Renal cortical epithelial cell (primary cell): Measurements from ENCODE around the gene B3GNT4. TPM values are rescaled to one million over a fixed set of nuclear protein-coding genes. Genes with fewer than 3 reads are reported as not detected.
"Not testable (repeated sequence)": the region's sequence is repeated elsewhere in the genome, so short reads cannot be mapped to it uniquely, and the experiment has no call there.

Experiments used
- DNase-seq: peaks from one replicate; pipeline ENCODE4 v3.0.0-alpha.2; 2011; ENCODE audit warnings: low read depth
- total RNA-seq: library from RNA; depleted of rRNA; stranded (reverse); fragments of >200 nt; gene quantifications from 2 replicates; pipeline ENCODE4 v1.2.3, GENCODE V29; 2014

Gene B3GNT4
- total RNA-seq, 1 donor from 2014 or later: 18.9 TPM

DNA sequence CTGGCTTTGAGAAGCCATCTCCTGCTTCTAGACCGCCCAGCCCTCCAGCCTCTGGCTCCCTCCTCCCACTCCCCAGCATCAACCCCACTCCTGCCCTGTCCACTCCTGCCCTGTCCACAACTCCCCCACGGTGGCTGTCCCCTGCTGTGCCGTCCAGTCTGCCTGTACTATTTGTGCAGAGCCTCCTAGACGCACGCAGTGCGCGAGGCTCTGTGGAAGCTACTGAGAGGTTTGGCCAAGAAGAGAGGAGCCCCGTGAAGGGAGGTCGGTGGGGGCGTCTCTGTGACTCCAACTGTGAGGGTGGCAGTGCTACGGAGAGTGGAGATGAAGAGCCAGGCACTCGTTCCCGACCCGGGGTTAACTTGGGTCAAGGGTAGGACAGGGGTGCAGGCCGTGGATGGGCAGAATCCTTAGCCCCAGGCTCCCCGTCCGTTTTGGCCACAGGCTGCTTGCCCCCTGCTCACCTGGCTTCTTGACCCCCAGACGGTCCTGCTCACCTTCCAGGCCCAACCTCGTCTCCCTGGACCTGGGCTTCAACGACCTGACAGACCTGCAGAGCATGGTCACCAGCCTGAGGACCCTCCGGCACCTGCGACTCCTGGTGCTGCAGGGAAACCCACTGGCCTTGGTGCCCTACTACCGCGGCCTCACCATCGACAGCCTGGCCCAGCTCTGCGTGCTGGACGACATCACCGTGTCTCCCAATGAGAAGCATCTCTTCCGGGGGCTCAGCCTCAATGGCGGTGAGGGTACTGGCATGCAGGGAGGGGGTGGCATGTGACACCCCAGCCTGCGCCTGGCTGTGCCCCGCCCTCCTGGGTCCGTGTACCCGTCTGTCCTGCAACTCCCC lies 13.7 kb upstream of the B3GNT4 start:
- DNase-seq: no peak

DNA sequence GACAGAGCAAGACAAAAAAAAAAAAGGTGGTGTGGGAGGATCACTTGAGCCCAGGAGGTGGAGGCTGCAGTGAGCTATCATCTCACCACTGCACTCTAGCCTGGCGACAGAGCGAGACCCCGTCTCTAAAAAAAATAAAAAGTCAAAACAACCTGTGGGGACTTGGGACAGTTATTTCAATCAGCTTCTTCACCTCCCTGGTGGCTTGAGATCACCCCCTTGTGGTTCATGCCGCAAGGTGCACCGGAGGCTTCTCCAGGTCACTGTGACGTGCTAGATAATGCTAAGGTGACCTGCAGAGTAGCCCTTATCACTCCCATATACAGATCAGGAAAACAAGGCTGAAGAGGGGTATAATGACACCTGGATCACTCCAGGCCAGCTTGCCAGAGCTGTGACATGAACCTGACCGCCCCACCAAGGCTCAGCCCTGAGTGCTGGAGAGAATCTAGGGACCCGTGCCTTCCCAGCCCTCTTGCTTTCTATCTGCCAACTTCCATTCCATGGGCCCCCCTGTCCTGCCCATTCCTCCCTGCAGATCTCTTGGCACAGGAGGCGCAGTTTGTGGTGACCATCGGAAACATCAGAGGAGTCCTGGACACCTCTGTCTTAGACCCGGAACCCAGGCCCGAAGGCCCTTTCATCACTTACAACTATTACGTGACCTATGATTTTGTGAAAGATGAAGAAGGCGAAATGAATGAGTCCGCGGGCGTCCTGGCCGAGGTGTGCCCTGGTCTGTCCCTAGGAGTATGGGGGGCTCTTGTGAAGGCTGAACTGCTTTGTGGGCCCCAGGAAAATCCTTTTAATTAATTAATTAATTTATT lies 12.5 kb upstream of the B3GNT4 start:
- DNase-seq: peak; percentile 57

DNA sequence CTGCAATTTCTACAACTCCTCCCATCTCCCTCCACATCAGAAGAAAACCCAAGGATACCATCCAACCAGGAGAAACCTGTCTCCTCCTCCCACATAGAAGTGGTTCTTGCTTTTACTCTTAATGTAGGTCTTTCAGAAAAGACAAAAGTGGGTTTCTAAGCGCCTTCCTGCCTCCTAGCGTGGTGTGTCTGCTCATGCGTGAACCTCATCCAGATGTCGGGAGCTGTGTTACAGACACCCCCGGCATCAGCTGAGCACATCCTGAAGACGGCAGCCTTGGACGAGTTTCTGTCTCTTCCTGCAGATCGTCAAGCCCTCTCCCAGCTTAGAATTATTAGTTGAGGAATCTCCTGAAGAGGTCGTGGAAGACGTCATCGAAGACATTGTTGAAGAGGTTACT lies 11.1 kb upstream of the B3GNT4 start:
- no peak for DNase-seq

DNA sequence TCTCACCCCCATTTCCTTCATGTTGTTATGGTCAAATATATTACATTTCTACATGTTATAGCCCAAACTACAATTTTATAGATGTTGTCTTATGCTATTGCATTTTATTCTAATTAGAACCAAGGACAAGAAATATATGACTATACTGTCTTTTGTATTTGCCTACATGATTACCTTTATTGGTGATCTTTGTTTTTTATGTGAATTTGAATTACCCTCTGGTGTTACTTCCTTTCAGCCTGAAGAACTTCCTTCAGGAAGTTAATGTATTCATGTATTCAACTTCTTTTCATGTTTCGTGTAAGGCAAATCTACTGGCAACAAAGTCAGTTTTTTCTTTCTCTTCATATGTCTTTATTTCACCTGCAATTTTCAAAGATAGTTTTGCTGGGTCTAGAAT lies 8.7 kb upstream of the B3GNT4 start:
- no peak for DNase-seq

DNA sequence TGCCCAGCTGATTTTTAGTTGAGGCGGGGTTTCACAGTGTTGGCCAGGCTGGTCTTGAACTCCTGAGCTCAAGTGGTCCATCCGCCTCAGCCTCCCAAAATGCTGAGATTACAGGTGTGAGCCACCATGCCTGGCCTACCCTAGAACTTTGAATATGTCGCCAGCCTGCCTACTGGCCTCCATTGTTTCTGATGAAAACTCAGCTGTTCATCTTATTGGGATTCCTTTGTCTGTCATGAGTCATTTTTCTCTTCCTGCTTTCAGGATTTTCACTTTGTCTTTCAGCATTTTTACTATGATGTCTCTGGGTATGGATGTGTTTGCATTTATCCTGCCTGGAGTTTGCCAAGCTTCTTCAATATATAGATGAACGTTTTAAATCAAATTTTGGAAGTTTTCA lies 8.1 kb upstream of the B3GNT4 start:
- DNase-seq: no peak

DNA sequence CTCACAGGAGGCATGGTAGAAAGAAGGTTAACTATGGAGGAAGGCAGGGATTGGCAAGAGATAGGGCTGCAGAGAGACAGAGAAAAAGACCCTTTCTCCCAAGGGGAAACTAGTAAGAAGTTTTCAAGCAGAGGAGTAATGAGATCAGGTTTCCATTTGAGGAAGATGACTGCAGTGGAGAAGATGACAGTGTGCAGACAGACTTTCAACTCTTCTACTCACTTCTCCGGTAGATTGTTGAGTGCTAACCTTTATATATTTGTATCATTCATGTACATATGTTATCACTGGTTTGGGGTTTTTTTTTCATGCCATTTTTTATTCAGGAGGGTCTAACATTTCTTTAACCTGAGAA lies 5.9 kb upstream of the B3GNT4 start:
- no peak for DNase-seq

DNA sequence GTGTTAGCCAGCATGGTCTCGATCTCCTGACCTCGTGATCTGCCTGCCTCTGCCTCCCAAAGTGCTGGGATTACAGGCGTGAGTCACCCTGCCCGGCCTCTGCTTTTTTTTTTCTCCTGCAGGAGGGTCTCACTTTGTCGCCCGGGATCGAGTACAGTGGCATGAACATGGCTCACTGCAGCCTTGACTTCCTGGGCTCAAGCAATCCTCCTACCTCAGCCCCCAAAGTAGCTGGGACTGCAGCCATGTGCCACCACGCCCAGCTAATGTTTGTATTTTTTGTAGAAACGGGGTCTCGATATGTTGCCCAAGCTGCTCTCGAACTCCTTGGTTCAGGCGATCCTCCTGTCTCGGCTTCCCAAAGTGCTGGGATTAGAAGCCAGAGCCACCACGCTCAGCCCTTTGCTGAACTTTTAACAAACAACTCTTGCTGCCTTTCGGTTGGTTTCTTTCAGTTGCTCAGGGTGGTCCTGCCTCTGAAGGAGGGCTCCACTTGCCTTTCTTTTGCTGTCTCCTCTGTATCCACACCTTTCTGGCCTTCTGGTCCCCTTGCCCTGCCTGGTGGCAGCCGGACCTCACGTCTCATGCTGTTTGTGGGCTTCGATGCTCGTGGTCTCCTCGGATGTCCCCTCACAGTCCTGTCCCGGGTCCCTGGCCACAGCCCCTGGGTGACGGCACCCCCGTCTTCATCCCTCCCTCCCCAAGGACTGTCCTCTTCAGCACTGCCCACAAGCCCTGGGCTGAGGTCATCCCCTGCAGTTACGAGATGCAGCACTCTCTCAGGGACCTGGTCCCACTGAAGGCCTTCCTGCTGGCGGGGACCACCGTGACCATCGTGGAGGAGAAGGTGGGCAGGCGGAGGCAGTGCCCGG lies 3.8 kb upstream of the B3GNT4 start:
- no peak for DNase-seq

DNA sequence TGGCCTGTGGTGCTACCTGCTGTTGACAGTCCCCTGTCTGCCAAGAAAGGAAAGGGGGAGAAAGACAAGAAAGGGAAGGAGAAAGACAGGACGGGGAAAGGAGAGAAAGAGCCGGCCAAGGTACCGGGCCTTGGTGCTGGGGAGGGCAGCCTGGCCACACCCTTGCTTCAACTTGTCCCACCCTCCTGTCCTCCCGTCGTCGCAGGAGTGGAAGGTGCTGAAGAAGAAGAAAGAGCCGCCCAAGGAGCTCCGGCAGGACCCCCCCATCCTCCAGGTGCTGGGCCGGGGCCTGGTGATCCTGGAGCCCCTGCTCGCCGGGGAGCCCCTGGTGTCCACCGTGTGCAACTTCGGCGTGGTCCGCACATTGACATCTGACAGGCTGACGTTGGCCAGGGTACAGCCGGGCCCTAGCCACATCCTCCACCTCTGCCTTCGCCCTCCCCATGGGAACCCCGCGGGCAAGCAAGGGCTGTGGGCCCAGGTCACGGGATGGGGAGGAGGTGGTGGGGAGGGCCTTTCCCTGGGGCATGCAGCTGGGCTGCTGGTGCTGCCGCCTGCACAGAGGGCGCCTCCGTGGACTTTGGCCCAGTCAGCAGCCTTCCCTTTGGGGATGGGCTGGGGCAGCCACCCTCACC lies 2.9 kb upstream of the B3GNT4 start:
- no peak for DNase-seq

DNA sequence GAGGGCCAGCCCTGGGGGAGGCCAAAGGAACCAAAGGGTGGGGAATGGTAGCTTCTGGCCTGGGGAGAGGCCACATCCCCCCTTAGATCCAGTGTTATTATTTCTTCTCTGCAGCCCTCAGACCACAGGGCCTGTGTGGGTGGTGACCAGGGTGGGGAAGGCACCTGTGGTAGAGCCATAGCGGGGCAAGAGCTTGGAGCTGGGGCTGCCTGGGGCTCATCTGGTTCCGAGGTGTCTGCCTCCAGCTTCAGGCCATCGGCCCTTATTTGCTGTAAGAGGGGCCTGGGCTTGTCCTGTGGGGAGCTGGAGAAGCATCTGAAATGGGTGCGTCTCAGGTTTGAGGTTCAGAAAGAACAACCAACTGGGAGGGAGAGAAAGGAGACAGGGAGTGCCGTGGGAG lies 2.1 kb upstream of the B3GNT4 start:
- no peak for DNase-seq

DNA sequence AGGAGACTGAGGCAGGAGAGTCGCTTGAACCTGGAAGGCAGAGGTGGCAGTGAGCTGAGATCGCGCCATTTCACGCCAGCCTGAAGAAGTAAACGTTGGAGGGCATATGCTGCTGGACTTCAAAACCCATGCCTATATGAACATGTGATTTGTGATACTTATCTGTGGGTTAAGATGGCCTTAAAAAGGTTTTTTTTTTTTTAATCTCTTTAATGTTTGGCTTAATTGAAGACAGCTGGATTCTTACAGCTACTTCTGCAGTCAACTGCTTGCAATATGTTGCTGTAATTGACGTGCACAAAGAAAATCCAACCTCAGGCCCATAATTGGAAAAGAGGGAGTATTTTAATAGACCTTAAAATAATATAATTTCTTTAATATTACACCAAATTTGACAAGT lies 1.5 kb upstream of the B3GNT4 start:
- DNase-seq: no peak

DNA sequence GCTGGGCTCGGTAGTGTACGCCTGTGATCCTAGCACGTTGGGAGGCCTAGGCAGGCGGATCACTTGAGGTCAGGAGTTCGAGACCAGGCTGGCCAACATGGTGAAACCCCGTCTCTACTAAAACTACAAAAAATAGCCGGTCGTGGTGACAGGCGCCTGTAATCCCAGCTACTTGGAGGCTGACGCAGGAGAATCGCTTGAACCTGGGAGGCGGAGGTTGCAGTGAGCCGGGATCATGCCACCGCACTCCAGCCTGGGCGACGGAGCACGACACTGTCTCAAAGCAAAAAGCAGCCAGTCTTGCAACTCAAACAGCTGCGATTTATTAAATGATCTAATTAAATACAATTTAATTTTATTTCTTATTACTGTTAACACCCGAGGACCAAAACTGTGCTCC lies 698 bp upstream of the B3GNT4 start:
- not testable (repeated sequence) for DNase-seq

DNA sequence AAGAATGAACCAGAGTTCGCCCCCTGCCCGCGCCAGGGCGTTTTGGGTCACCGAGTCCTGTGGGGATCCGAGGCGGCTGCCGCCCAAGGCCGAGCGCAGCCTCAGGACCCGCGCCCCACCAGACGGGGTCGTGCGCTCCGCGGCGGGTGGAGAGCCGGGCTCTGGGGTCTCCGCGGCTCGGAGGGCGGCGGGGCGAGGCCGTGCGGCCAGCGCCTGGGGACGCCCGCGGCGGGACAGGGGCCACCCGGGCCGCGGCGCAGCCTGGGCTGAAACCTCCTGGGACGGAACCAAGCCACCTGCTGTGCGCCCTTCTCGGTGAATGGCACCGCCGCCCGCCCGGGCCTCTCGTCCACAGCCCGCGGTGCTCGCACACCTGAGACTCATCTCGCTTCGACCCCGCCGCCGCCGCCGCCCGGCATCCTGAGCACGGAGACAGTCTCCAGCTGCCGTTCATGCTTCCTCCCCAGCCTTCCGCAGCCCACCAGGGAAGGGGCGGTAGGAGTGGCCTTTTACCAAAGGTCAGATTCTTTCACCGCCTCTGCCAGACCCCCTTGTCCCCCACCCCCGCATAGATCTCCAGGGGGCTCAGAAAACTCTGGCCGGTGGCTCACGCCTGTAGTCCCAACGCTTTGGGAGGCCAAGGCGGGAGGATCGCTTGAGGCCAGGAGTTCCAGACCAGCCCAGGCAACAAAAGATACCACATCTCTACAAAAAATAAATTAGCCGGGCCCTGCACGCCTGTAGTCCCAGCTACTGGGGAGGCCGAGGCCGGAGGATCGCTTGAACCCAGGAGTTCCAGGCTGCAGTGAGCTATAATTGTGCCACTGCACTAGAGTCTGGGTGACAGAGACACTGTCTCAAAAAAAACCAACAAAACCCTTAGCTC lies 901 bp downstream of the B3GNT4 start:
- no peak for DNase-seq

DNA sequence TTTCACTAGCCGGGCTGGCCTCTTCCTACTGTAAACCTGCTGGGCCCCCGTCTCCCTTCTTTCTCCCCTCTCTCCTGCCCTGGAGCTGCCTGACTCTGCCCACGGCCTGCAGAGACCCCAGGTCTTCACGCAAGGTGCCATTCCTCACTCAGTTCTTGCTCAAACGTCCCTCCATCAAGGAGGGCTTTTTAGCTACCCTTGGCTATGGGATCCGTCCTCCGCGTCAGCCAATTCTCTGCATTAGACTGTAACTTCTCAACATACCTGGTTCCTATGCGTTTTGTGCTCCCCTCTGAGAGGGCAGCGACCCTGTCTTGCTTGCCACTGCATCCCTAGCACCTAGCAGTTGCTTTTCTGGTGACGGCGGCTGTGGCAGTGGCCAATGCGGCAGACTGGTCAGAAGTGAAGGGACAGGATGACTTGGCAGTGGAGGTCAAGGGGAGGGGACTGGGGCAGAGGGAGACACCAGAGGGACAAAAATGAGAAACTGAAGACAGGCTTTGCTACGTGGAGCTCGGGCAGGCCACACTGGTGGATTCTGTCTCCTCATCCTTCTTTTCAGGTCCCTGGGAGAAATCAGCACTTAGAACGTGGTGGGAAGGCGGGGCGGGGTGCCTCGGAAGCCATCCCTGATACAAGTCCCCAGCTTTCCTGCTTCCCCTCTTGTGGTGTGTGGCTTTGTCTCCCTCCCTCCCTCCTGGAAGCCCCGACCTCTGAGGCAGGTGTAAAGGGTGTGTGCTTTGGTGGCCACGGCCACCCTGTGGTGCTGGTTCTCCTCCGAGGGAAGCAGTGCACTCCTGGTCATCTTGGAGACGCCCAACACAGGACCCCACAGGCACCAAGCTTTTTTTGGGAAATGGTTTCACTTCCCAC lies 1.8 kb downstream of the B3GNT4 start:
- DNase-seq: no peak

DNA sequence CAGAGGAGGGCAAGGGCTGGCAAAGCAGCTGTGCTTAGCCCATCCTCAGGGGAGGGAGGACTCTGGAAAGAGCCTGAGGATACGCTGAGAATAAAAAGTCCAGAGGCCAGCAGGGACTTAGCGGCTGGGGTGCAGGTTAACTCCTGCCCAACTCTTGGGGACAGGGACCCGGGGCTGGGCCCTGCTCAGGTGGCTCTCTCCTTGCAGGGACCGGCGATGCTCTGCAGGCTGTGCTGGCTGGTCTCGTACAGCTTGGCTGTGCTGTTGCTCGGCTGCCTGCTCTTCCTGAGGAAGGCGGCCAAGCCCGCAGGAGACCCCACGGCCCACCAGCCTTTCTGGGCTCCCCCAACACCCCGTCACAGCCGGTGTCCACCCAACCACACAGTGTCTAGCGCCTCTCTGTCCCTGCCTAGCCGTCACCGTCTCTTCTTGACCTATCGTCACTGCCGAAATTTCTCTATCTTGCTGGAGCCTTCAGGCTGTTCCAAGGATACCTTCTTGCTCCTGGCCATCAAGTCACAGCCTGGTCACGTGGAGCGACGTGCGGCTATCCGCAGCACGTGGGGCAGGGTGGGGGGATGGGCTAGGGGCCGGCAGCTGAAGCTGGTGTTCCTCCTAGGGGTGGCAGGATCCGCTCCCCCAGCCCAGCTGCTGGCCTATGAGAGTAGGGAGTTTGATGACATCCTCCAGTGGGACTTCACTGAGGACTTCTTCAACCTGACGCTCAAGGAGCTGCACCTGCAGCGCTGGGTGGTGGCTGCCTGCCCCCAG lies 2.8 kb downstream of the B3GNT4 start:
- no peak for DNase-seq

DNA sequence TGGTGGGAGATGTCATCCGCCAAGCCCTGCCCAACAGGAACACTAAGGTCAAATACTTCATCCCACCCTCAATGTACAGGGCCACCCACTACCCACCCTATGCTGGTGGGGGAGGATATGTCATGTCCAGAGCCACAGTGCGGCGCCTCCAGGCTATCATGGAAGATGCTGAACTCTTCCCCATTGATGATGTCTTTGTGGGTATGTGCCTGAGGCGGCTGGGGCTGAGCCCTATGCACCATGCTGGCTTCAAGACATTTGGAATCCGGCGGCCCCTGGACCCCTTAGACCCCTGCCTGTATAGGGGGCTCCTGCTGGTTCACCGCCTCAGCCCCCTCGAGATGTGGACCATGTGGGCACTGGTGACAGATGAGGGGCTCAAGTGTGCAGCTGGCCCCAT lies 3.5 kb downstream of the B3GNT4 start:
- DNase-seq: no peak

DNA sequence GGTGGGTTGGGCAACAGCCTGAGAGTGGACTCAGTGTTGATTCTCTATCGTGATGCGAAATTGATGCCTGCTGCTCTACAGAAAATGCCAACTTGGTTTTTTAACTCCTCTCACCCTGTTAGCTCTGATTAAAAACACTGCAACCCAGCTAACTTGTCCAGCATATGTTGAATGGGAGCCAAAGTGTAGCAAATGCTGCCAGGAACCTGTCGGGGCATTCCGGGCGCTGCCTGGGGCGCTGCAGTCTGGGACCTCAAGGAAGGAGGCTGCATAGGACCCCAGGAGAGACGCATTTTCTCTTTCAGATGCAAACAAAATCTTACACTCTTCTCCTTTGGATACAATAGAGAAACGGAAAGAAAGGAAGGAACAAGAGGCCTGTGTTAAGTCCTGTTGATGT lies 3.9 kb downstream of the B3GNT4 start:
- DNase-seq: no peak

DNA sequence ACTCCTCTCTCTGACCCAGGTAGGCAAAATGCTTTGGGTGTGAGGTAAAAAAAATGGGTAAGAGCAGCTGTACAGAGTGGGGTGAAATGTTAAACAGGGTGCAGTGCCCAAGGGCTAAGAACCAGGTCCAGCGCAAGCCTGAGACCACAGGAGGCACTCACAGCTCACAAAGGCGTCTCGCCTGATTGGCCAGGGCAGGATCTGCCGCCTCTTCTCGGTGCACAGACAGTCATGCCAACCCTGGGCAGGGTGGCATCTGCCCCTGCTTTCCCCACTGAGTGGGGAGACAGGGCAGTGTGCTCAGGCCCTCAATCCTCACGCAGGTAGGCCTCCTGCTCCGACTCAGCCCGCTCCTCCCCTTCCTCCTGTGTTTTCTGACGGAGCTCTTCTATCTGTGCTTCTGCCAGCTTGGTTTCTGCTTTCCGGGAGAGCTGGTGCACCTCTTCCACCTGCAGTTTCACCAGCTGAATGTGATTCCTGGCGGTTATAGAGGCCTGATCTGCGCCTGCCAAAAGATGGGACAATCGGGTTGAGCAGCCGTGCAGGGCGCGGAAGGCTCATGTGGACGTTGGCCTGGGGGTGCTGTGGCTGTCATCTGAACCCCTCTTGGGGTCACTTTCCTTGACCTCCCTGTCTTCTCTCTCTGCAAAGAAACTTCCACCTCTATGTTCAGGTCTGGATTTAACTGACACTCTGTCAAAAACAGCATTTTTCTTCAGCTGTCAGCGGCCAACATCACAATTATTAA lies 4.7 kb downstream of the B3GNT4 start:
- DNase-seq: no peak

DNA sequence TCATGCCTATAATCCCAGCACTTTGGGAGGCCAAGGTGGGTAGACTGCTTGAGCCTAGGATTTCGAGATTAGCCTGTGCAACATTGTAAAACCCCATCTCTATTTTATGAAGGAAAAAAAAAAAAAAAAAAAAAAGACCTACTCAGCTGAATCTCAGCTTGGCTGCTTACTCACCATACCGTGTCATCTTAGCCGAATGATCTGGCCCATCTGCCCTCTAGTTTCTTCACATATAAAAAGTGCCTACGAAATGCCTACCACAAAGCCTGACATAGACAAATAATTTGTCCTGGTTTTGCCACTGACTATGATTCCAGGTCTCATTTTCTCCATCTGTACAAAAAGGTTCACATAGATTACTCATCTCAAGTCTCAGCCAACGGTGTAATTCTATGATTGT lies 12.3 kb downstream of the B3GNT4 start:
- peak; percentile 29 for DNase-seq
